Measurements from ENCODE around the gene TSHZ2.

The TSHZ2 gene

GRCh38 chr20:53061192-53062108 lies 89.3 kb downstream of the TSHZ2 start:
- DNase-seq (ENCODE audit: low read depth): no peak

DNA sequence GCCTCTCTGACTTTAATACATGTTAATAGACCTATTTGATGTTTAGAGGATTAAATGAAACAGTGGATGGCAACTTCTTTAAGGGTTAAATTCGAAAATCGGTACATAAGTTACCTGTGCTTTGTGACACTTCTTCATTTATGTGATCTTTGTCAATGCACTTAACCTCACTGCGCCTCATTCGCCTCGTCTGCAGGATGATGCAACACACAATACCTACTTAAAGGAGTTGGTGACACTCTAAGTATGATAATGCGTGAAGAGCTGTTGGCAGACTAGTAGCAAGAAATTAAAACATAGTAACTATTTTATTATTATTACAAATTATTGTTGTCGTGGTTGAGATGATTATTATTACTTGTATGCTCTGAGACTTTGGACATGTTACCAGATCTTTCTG lies 92.8 kb downstream of the TSHZ2 start:
- no peak for DNase-seq (ENCODE audit: low read depth)

DNA sequence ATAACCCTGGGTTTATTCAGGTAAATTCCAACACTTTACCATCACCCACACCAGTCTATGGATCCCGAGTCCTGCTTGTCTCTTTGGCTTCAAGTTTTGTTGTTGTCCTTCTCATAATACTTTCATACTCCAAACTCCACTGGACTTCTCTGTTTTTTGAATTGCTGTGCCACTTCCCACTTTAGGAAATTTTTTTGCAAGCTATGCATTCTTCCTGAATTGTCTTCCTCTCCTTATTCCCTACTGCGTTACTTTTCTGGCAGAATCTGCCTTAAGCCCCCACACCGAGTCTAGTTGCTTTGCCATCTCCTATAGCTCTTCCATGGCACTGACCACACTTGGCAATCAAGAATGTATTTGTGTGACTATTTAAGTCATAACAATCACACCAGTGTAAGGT lies 96.1 kb downstream of the TSHZ2 start:
- DNase-seq (ENCODE audit: low read depth): no peak

GRCh38 chr20:53069132-53069531 lies 97.0 kb downstream of the TSHZ2 start:
- no peak for DNase-seq (ENCODE audit: low read depth)

GRCh38 chr20:53070224-53070623 lies 98.1 kb downstream of the TSHZ2 start:
- no peak for DNase-seq (ENCODE audit: low read depth)

DNA sequence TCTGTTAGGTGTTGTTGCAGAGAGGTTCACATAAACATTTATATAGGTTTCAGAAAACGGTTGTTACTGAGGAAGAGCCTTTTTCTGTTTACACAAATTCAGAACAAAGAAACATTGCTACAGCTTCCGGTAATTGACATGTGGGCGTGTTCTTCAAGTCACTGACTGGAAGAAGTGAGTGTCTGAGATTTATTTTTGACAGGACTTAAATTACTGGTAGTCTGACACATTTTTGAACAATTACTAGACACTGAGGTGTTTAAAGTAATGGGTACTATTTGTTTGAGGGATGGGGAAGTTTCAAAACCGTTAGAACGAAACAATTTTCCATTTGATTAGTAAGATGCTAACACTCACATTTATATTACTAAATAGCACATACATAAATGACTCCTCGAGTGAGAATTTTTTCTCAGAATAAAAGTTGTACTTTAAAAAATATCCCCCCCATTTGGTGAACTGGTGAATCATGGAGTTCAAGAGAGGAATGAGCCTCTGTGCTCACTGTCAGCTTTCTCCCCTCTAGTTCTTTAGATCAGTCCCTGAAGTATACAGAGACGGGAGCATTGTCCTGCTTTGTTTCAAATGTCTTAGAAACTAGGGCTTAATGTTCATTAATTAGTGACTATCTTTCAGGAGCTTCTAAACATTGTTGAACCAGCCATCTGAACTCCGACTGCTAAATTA lies 98.7 kb downstream of the TSHZ2 start:
- DNase-seq (ENCODE audit: low read depth): no peak

GRCh38 chr20:53071833-53072232 lies 99.7 kb downstream of the TSHZ2 start:
- no peak for DNase-seq (ENCODE audit: low read depth)

DNA sequence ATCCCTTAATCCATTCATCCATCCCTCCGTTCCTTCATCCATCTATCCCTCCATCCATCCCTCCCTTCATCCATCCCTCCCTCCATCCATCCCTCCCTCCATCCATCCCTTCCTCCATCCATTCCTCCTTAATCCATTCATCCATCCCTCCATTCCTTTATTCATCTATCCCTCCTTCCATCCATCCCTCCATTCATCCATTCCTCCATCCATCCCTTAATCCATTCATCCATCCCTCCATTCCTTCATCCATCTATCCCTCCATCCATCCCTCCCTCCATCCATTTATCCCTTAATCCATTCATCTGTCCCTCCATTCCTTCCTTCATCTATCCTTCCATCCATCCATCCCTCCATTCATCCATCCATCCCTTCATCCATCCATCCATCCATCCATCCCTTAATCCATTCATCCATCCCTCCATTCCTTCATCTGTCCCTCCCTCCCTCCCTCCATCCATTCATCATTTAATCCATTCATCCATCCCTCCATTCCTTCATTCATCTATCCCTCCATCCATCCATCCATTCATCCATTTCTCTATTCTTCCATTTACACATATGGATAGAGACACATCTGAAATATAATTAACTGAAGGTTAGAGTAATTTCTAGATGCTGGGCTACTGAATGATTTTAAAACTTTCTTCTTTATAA lies 100.9 kb downstream of the TSHZ2 start:
- no peak for DNase-seq (ENCODE audit: low read depth)

- no peak for DNase-seq (ENCODE audit: low read depth)
Observed at GRCh38 chr20:53073636-53074415, 101.7 kb downstream of the TSHZ2 start.

- no peak for DNase-seq (ENCODE audit: low read depth)
Observed at GRCh38 chr20:53074811-53075314, 102.7 kb downstream of the TSHZ2 start.

GRCh38 chr20:53076668-53077067 lies 104.5 kb downstream of the TSHZ2 start:
- DNase-seq (ENCODE audit: low read depth): no peak

DNA sequence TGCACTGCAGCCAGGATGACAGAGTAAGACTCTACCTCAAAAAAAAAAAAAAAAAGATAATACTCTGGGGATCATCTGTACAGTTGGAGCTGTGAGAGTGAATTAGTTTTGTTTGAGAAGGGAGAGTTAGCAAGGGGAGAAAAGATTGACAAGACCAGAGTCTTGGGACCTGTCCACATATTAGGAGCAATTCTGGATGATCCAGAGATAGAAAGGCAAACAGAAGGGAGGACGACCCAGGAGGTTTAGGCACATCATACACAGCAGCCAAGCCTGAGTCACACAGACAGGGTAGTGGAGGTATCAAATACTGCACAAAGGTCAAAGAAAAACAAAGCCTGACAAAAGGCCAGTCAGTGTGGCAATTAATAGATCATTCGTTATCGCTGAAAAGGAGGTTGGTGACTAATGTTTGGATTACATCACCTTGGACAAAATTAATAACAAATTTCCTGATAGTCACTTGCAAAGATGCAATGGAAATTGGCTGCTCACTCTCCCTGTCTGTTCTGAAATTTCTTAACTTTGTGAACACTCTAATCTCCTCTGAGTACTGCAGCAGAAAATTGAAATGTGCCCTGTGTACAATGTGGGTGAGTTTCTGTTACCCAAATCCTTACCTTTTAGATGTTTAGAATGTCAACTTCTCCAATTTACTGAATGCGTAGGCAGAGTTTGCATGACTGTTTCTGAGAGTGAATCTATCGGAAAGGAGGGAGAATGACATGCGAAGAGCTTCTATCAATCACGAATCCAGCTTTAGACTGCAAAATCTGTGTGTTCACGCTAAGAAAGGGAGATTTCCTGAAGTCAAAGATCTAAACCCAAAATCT lies 105.4 kb downstream of the TSHZ2 start:
- DNase-seq (ENCODE audit: low read depth): no peak

DNA sequence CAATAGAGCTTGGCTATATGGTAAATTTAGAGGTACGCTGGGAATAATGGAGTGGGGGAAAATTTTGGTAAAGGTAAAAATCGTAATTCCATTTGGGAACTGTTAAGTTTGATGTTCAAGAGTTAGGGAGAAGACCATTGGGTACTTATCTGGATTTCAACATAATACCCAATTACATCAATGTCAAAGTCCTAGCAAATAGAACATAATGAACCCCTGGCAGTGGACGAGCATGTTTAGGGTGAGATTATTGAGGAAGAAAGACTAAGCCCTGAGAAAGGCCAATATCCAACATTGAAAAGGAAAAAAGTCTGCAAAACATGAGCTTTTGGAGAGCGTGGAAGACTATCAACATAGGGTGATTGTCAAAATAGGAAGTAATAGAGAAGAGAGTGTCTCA lies 106.6 kb downstream of the TSHZ2 start:
- DNase-seq (ENCODE audit: low read depth): no peak

DNA sequence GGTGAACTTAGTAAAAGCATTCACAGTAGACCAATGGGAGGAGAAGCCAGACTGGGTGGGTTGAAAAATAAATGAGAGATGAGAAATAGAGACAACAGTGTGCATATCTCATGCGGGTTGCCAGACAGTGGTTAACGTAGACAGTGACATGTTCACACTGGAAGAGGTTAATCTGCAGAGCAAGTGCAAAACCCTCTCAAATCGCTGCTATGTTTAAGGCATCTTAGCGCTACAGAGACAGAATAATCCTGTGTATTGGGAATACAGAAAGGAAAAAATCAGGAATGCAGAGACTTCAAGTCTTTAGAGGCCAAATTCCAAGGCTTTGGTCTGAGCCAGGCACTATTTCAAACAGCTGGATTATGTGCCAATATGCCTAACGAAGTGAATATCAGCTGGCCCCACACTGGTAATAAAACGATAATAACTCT lies 107.1 kb downstream of the TSHZ2 start:
- DNase-seq (ENCODE audit: low read depth): no peak

- no peak for DNase-seq (ENCODE audit: low read depth)
Observed at GRCh38 chr20:53079828-53080686, 107.9 kb downstream of the TSHZ2 start.

GRCh38 chr20:53080687-53080962 lies 108.5 kb downstream of the TSHZ2 start:
- no peak for DNase-seq (ENCODE audit: low read depth)

GRCh38 chr20:53080969-53081871 lies 109.1 kb downstream of the TSHZ2 start:
- no peak for DNase-seq (ENCODE audit: low read depth)

DNA sequence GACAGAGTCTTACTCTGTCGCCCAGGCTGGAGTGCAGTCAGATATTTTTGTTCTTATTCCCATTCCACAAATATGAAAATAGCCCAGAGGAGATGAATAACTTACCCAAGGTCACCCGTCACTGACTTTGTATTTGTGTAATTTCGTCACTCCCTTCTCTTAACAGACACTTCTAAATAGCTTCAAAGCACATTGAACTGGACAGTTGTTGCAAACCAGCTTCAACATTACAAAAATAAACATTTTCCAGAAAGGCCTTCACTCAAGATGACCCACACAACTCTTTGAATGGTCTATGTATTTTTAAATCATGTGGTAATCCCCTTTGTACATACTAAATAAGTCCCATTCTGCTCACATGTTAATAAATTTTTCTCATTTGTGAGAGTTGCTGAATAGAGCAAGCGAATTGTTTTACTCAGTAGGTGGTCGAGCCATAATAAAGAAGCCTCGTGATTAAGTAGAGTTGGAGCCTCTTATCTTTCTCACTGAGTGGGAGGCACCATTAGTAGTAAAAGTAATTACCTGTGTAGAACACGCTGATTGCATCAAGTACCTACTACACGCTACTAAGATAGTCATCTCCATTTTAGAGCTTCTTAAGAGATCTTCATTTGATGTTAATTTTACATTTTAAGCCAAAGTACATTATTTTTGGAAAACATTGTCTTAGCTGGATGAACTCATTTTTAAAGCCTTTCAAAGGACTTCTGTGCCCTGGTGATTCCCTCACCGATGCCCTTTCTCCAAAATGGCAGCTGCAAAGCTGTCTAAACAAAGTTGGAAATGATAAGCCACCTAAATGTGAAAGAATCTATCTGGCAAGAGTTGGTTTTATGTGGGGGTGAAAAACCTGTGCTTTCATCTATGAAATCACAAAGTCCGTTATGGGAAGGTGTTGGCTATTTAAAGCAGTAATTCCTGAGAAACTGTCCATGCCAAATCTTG lies 110.0 kb downstream of the TSHZ2 start:
- DNase-seq (ENCODE audit: low read depth): no peak
